Hepatocyte (in vitro differentiated cells): Measurements from ENCODE around the gene BICD1.

Source experiments
- EZH2 ChIP-seq: fragments of 200-600 bp; sonication (generic); IDR thresholded peaks from 2 replicates; pipeline ENCODE4 v1.6.1; 2016; ENCODE audit warnings: antibody characterized with exemption, mild to moderate bottlenecking, borderline replicate concordance
- TF ChIP-seq, protein P1 (sequence below): fragments of 200-600 bp; sonication (generic); IDR thresholded peaks from 2 replicates; pipeline ENCODE4 v1.5.1; 2016; ENCODE audit warnings: antibody characterized with exemption, mild to moderate bottlenecking; ENCODE audit not compliant: poor library complexity

DNA sequence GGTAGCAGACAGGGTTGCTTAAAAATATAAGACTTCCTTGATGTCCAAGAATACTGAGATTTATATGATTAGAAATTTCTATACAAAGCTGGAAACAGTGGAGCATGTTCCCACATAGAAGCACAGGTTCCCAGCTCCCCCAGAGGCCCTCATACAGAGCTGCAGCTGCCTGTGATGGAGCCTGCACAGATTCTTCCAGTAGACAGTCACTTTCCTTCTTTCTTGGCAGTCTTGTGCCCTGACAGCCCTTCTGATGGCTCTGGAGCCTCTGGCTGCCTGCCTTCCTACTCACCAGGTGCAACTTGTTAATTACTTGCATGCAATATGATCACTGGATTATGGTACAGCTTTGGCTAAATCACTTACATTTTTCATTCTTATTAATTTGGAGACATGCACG lies 44.4 kb downstream of the BICD1 start:
- TF ChIP-seq, protein P1, sequence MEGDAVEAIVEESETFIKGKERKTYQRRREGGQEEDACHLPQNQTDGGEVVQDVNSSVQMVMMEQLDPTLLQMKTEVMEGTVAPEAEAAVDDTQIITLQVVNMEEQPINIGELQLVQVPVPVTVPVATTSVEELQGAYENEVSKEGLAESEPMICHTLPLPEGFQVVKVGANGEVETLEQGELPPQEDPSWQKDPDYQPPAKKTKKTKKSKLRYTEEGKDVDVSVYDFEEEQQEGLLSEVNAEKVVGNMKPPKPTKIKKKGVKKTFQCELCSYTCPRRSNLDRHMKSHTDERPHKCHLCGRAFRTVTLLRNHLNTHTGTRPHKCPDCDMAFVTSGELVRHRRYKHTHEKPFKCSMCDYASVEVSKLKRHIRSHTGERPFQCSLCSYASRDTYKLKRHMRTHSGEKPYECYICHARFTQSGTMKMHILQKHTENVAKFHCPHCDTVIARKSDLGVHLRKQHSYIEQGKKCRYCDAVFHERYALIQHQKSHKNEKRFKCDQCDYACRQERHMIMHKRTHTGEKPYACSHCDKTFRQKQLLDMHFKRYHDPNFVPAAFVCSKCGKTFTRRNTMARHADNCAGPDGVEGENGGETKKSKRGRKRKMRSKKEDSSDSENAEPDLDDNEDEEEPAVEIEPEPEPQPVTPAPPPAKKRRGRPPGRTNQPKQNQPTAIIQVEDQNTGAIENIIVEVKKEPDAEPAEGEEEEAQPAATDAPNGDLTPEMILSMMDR = no peak
- no peak for TF ChIP-seq EZH2
